Aorta (tissue), 5 donors: ENCODE results near the gene PRR5L. TPM values are rescaled to one million over a fixed set of nuclear protein-coding genes. Genes with fewer than 3 reads are reported as not detected.

Experiments used
- ATAC-seq: fragments of 200-7000 bp; cut with Tn5 transposase; one replicate; pipeline ENCODE4 v1.9.1; 2022; ENCODE audit warnings: moderate library complexity; ENCODE audit not compliant: low FRiP score
- DNase-seq, 2 donors: peaks; one replicate each; pipeline ENCODE4 v3.0.0-alpha.2; 2020
- H3K27ac ChIP-seq, 2 donors: one replicate each; pipeline ENCODE4 v1.5.1; 2013; ENCODE audit warnings: low read length in 2 of 2, mild to moderate bottlenecking in 2 of 2, moderate library complexity in 2 of 2, control low read depth in 1 of 2, inconsistent platforms in 1 of 2, low read depth in 1 of 2
- H3K27me3 ChIP-seq, 2 donors: one replicate each; pipeline ENCODE4 v1.6.1; 2013; ENCODE audit warnings: control low read depth in 1 of 2, low read length in 1 of 2, mild to moderate bottlenecking in 1 of 2, moderate library complexity in 1 of 2; ENCODE audit not compliant: insufficient read depth in 2 of 2, control insufficient read depth in 1 of 2
- H3K36me3 ChIP-seq, 2 donors: one replicate each; pipeline ENCODE4 v1.6.1; 2013; ENCODE audit warnings: control low read depth in 1 of 2, low read length in 1 of 2, mild to moderate bottlenecking in 1 of 2; ENCODE audit not compliant: insufficient read depth in 2 of 2, control insufficient read depth in 1 of 2
- H3K4me1 ChIP-seq, 2 donors: one replicate each; pipeline ENCODE4 v1.6.1; 2013; ENCODE audit warnings: low read length in 2 of 2, control low read depth in 1 of 2, mild to moderate bottlenecking in 1 of 2, moderate library complexity in 1 of 2; ENCODE audit not compliant: insufficient read depth in 2 of 2, control insufficient read depth in 1 of 2
- H3K4me3 ChIP-seq, 2 donors: one replicate each; pipeline ENCODE4 v1.5.1; 2013; ENCODE audit warnings: low read length in 2 of 2, control low read depth in 1 of 2, mild to moderate bottlenecking in 1 of 2
- H3K9me3 ChIP-seq: one replicate; pipeline ENCODE4 v1.6.1; 2013; ENCODE audit warnings: mild to moderate bottlenecking, low read length; ENCODE audit not compliant: control insufficient read depth
- WGBS, 2 donors: extraction: QIAGEN DNeasy Blood & Tissue Kit; methylation state at CpG; one replicate each; pipeline ENCODE4 v1.1.7; 2013; 5-methylcytosine and 5-hydroxymethylcytosine counted together
- intact Hi-C, 2 donors: fragments of 100-400 bp; cut with DNase I; formaldehyde crosslinking; loops; one replicate each; pipeline versions ENCODE4 v1.14.2 to v1.15.0; 2022
- polyA plus RNA-seq, 2 donors: library from polyadenylated mRNA; stranded (reverse); fragments of 200-250 nt; gene quantifications; one replicate each; pipeline ENCODE4 v1.2.3, GENCODE V29; 2013
- total RNA-seq, 2 donors: library from RNA; stranded (reverse); fragmentation: NEBNext Ultra II Directional; extraction: Animal tissue kit (Norgen Biotek cat#: 25700); gene quantifications; one replicate each; pipeline ENCODE4 v1.2.1, GENCODE V29; 2021
- donor health status: healthy with polysubstance abuse.
- donor health status: Bipolar disorder and iron deficiency.
- donor health status: DM: no; HTN: no; CAD: no.
- donor health status: DM: no; HTN: no; CAD: no.
- donor health status: DM: yes; HTN: yes; CAD: no.

Gene PRR5L
- total and polyA plus RNA-seq, 4 donors: 3.3 to 15.3 (median 5.4) TPM

- no peak for ATAC-seq
- intact Hi-C loops: no loop called here
- no peak overlapping the region for H3K4me3 ChIP-seq
- no peaks in the 10 kb centered on the region for H3K36me3 ChIP-seq
- no peaks in the 10 kb centered on the region for H3K9me3 ChIP-seq
- H3K4me1 ChIP-seq: no peaks in the 10 kb centered on the region
- H3K27me3 ChIP-seq: no peaks in the 10 kb centered on the region
- no peak for DNase-seq
- 93 to 94% methylated on average over 2 of the region's 2 CpGs for WGBS, 2 donors
- no peak overlapping the region for H3K27ac ChIP-seq
Measured at GRCh38 chr11:36443661-36444060, 147.6 kb downstream of the PRR5L start.

- H3K36me3 ChIP-seq: no peaks in the 10 kb centered on the region
- WGBS, 2 donors: 93% methylated on average over 7 of the region's 7 CpGs
- DNase-seq (no peak), ATAC-seq (no peak)
- no peak overlapping the region for H3K4me3 ChIP-seq
- no peaks in the 10 kb centered on the region for H3K27me3 ChIP-seq
- no peaks in the 10 kb centered on the region for H3K9me3 ChIP-seq
- no peaks in the 10 kb centered on the region for H3K4me1 ChIP-seq
- no peak overlapping the region for H3K27ac ChIP-seq
- intact Hi-C loops: no loop called here
Measured at GRCh38 chr11:36446135-36446534, 150.0 kb downstream of the PRR5L start.

- Histone ChIP-seq H3K9me3 (no peaks in the 10 kb centered on the region), H3K36me3 (no peaks in the 10 kb centered on the region), H3K4me3 (no peak overlapping the region), H3K4me1 (peaks cover 0 to 1% of the 10 kb centered on the region in 2 donors), H3K27me3 (no peaks in the 10 kb centered on the region), H3K27ac (no peak overlapping the region)
- WGBS, 2 donors: 87 to 95% methylated on average over 2 of the region's 2 CpGs
- ATAC-seq: no peak
- DNase-seq: no peak
- intact Hi-C loops: no loop called here
Measured at GRCh38 chr11:36447514-36447913, 151.4 kb downstream of the PRR5L start.

GRCh38 chr11:36447947-36448346, 151.9 kb downstream of the PRR5L start:
- ATAC-seq (no peak), DNase-seq (no peak)
- H3K27ac ChIP-seq: no peak overlapping the region
- H3K4me3 ChIP-seq: no peak overlapping the region
- intact Hi-C loops: no loop called here
- H3K9me3 ChIP-seq: no peaks in the 10 kb centered on the region
- no peaks in the 10 kb centered on the region for H3K27me3 ChIP-seq
- WGBS, 2 donors: 83% methylated on average over 8 of the region's 8 CpGs
- H3K4me1 ChIP-seq: peaks cover 0 to 2% of the 10 kb centered on the region in 2 donors
- no peaks in the 10 kb centered on the region for H3K36me3 ChIP-seq

- H3K27me3 ChIP-seq: no peaks in the 10 kb centered on the region
- H3K36me3 ChIP-seq: no peaks in the 10 kb centered on the region
- H3K4me1 ChIP-seq: peaks cover 0 to 2% of the 10 kb centered on the region in 2 donors
- no peak for DNase-seq
- no peaks in the 10 kb centered on the region for H3K9me3 ChIP-seq
- no peak overlapping the region for H3K27ac ChIP-seq
- ATAC-seq: no peak
- 25 to 33% methylated on average over 5 of the region's 5 CpGs for WGBS, 2 donors
- intact Hi-C loops: no loop called here
- H3K4me3 ChIP-seq: no peak overlapping the region
Measured at GRCh38 chr11:36449561-36450096, 153.5 kb downstream of the PRR5L start.

GRCh38 chr11:36450110-36450572, 154.1 kb downstream of the PRR5L start:
- no peaks in the 10 kb centered on the region for H3K36me3 ChIP-seq
- ATAC-seq: no peak
- intact Hi-C loops: no loop called here
- no peak overlapping the region for H3K27ac ChIP-seq
- no peaks in the 10 kb centered on the region for H3K9me3 ChIP-seq
- H3K4me3 ChIP-seq: no peak overlapping the region
- 32 to 37% methylated on average over 3 of the region's 3 CpGs for WGBS, 2 donors
- peaks cover 0 to 2% of the 10 kb centered on the region in 2 donors for H3K4me1 ChIP-seq
- no peaks in the 10 kb centered on the region for H3K27me3 ChIP-seq
- DNase-seq: no peak

- Histone ChIP-seq H3K9me3 (no peaks in the 10 kb centered on the region), H3K4me3 (no peak overlapping the region), H3K4me1 (peaks cover 0 to 2% of the 10 kb centered on the region in 2 donors), H3K27me3 (no peaks in the 10 kb centered on the region), H3K27ac (no peak overlapping the region), H3K36me3 (no peaks in the 10 kb centered on the region)
- intact Hi-C loops: no loop called here
- DNase-seq (no peak), ATAC-seq (no peak)
- 78 to 83% methylated on average over 6 of the region's 6 CpGs for WGBS, 2 donors
Measured at GRCh38 chr11:36451045-36451444, 155.0 kb downstream of the PRR5L start.

GRCh38 chr11:36451681-36452080, 155.6 kb downstream of the PRR5L start:
- H3K4me3 ChIP-seq: no peak overlapping the region
- ATAC-seq: no peak
- DNase-seq: no peak
- peaks cover 0 to 2% of the 10 kb centered on the region in 2 donors for H3K4me1 ChIP-seq
- H3K27ac ChIP-seq: no peak overlapping the region
- H3K27me3 ChIP-seq: no peaks in the 10 kb centered on the region
- 81 to 97% methylated on average over 1 of the region's 1 CpG for WGBS, 2 donors
- no peaks in the 10 kb centered on the region for H3K36me3 ChIP-seq
- intact Hi-C loops: no loop called here
- H3K9me3 ChIP-seq: no peaks in the 10 kb centered on the region

GRCh38 chr11:36452236-36452940, 156.3 kb downstream of the PRR5L start:
- Histone ChIP-seq H3K4me3 (no peak overlapping the region), H3K9me3 (no peaks in the 10 kb centered on the region), H3K27me3 (no peaks in the 10 kb centered on the region), H3K36me3 (no peaks in the 10 kb centered on the region), H3K27ac (peak overlapping the region; percentile 7 to 24), H3K4me1 (peaks cover 0 to 2% of the 10 kb centered on the region in 2 donors)
- no peak for DNase-seq
- intact Hi-C loops: no loop called here
- 10 to 12% methylated on average over 5 of the region's 5 CpGs for WGBS, 2 donors
- ATAC-seq: no peak
